Measurements from ENCODE around the gene LAGE3.

DNA sequence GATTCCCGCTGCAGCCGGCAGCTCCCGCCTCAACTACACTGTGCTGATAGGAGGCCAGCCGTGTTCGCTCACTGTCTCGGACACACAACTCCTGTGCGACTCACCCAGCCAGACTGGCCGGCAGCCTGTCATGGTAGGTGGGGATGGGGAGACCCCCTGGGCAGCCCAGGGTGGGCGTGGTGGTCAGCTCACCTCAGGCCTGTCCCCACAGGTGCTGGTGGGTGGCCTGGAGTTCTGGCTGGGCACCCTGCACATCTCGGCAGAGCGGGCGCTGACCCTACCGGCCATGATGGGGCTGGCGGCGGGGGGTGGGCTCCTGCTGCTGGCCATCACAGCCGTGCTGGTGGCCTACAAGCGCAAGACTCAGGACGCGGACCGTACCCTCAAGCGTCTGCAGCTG, 11.5 kb downstream of the LAGE3 start:
- TF ChIP-seq, protein P1, sequence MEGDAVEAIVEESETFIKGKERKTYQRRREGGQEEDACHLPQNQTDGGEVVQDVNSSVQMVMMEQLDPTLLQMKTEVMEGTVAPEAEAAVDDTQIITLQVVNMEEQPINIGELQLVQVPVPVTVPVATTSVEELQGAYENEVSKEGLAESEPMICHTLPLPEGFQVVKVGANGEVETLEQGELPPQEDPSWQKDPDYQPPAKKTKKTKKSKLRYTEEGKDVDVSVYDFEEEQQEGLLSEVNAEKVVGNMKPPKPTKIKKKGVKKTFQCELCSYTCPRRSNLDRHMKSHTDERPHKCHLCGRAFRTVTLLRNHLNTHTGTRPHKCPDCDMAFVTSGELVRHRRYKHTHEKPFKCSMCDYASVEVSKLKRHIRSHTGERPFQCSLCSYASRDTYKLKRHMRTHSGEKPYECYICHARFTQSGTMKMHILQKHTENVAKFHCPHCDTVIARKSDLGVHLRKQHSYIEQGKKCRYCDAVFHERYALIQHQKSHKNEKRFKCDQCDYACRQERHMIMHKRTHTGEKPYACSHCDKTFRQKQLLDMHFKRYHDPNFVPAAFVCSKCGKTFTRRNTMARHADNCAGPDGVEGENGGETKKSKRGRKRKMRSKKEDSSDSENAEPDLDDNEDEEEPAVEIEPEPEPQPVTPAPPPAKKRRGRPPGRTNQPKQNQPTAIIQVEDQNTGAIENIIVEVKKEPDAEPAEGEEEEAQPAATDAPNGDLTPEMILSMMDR (IDR thresholded peaks at IDR 0.05): no peak
- no peak for TF ChIP-seq POLR2A (IDR thresholded peaks at IDR 0.05)
